Measurements from ENCODE around the gene PRXL2C. TPM values are rescaled to one million over a fixed set of nuclear protein-coding genes. Genes with fewer than 3 reads are reported as not detected.

Gene PRXL2C
- polyA plus RNA-seq, 1 donor from 2014 or later = 0.12 TPM

GRCh38 chr9:96688745-96689464 lies 33.8 kb upstream of the PRXL2C start:
- no peak overlapping the region for H3K4me2 ChIP-seq (ENCODE audit: low read length)
- no peaks in the 10 kb centered on the region for H3F3A ChIP-seq (ENCODE audit: insufficient read depth, low read length, poor library complexity, severe bottlenecking)
- no peak overlapping the region for H3K27ac ChIP-seq (ENCODE audit: low read length)
- H2AFZ ChIP-seq (ENCODE audit: low read depth, low read length) = no peak overlapping the region
- no peaks in the 10 kb centered on the region for H3K9me2 ChIP-seq (ENCODE audit: insufficient read depth, low read length)
- no peaks in the 10 kb centered on the region for H3K79me2 ChIP-seq (replicated peaks; ENCODE audit: insufficient read depth, low read length)
- no peak for TF ChIP-seq TAF1 (IDR thresholded peaks at IDR 0.05; ENCODE audit: low read depth)
- no peak for TF ChIP-seq SMC3 (conservative IDR thresholded peaks at IDR 0.05; ENCODE audit: poor library complexity)
- TF ChIP-seq POLR2AphosphoS5 (IDR thresholded peaks at IDR 0.05) = no peak
- no peak for TF ChIP-seq EP300 (conservative IDR thresholded peaks at IDR 0.05; ENCODE audit: poor library complexity, severe bottlenecking)
- TF ChIP-seq MXI1 (conservative IDR thresholded peaks at IDR 0.05; ENCODE audit: poor library complexity, severe bottlenecking) = no peak
- no peak for TF ChIP-seq REST (IDR thresholded peaks at IDR 0.05; ENCODE audit: borderline replicate concordance)
- TF ChIP-seq RAD21 (conservative IDR thresholded peaks at IDR 0.05) = no peak
- TF ChIP-seq CTCF (IDR thresholded peaks at IDR 0.05; ENCODE audit: poor library complexity, severe bottlenecking) = no peak
- TF ChIP-seq EZH2 (IDR thresholded peaks at IDR 0.05; ENCODE audit: borderline replicate concordance, insufficient read depth, low read length, poor library complexity, severe bottlenecking) = no peak
- no peak overlapping the region for H3K4me3 ChIP-seq (ENCODE audit: low read length)
- H3K9me3 ChIP-seq (ENCODE audit: low read length) = no peaks in the 10 kb centered on the region
- no peaks in the 10 kb centered on the region for H4K20me1 ChIP-seq (ENCODE audit: insufficient read depth)
- no peaks in the 10 kb centered on the region for H3K27me3 ChIP-seq (ENCODE audit: insufficient read depth, low read depth, low read length)
- no peaks in the 10 kb centered on the region for H3K36me3 ChIP-seq (ENCODE audit: insufficient read depth, low read length)
- no peak overlapping the region for H3K9ac ChIP-seq (ENCODE audit: low read length)

GRCh38 chr9:96688187-96688586 lies 33.1 kb upstream of the PRXL2C start:
- no peaks in the 10 kb centered on the region for H3K27me3 ChIP-seq (ENCODE audit: insufficient read depth, low read depth, low read length)

More at GRCh38 chr9:96688187-96688586, 33.1 kb upstream of the PRXL2C start:
- Histone ChIP-seq H4K20me1 (ENCODE audit: insufficient read depth) (no peaks in the 10 kb centered on the region), H3K9ac (ENCODE audit: low read length) (no peak overlapping the region), H3K79me2 (replicated peaks; ENCODE audit: insufficient read depth, low read length) (no peaks in the 10 kb centered on the region), H3K4me2 (ENCODE audit: low read length) (no peak overlapping the region), H3K9me2 (ENCODE audit: insufficient read depth, low read length) (no peaks in the 10 kb centered on the region), H3K36me3 (ENCODE audit: insufficient read depth, low read length) (no peaks in the 10 kb centered on the region), H3F3A (ENCODE audit: insufficient read depth, low read length, poor library complexity, severe bottlenecking) (no peaks in the 10 kb centered on the region), H2AFZ (ENCODE audit: low read depth, low read length) (no peak overlapping the region), H3K4me3 (ENCODE audit: low read length) (no peak overlapping the region), H3K27ac (ENCODE audit: low read length) (no peak overlapping the region), H3K9me3 (ENCODE audit: low read length) (no peaks in the 10 kb centered on the region)
- no peak for TF ChIP-seq CTCF (IDR thresholded peaks at IDR 0.05; ENCODE audit: poor library complexity, severe bottlenecking)
- no peak for TF ChIP-seq REST (IDR thresholded peaks at IDR 0.05; ENCODE audit: borderline replicate concordance)
- TF ChIP-seq EZH2 (IDR thresholded peaks at IDR 0.05; ENCODE audit: borderline replicate concordance, insufficient read depth, low read length, poor library complexity, severe bottlenecking) = no peak
- no peak for TF ChIP-seq POLR2AphosphoS5 (IDR thresholded peaks at IDR 0.05)
- TF ChIP-seq SMC3 (conservative IDR thresholded peaks at IDR 0.05; ENCODE audit: poor library complexity) = no peak
- no peak for TF ChIP-seq TAF1 (IDR thresholded peaks at IDR 0.05; ENCODE audit: low read depth)
- no peak for TF ChIP-seq RAD21 (conservative IDR thresholded peaks at IDR 0.05)
- TF ChIP-seq EP300 (conservative IDR thresholded peaks at IDR 0.05; ENCODE audit: poor library complexity, severe bottlenecking) = no peak
- no peak for TF ChIP-seq MXI1 (conservative IDR thresholded peaks at IDR 0.05; ENCODE audit: poor library complexity, severe bottlenecking)
